IMR-90 (cell line): ENCODE measurements around the gene HS2ST1. TPM values are rescaled to one million over a fixed set of nuclear protein-coding genes. Genes with fewer than 3 reads are reported as not detected.

ENCODE experiments used
- ATAC-seq: fragments of 200-7000 bp; cut with Tn5 transposase; 2 replicates; pipeline ENCODE4 v1.9.1; 2020; ENCODE audit warnings: low read depth, mild to moderate bottlenecking, moderate library complexity
- BruUV-seq: library from RNA; stranded (reverse); fragments of 400-500 nt; replicated peaks from 2 replicates; lab custom pipeline; 2021; lab: Mats Ljungman, UMichigan
- CTCF ChIA-PET: fragments of 300-600 bp; formaldehyde crosslinking; extraction: SDS; loops from one replicate; lab custom pipeline; 2021; ENCODE audit warnings: antibody characterized with exemption; lab: Yijun Ruan, JAX
- POLR2A ChIA-PET: fragments of 300-600 bp; sonication (Branson Sonifier 250); formaldehyde crosslinking; loops from one replicate; lab custom pipeline; 2022; ENCODE audit warnings: antibody characterized with exemption; ENCODE audit not compliant: unreplicated experiment; lab: Charles Lee
- DNase-seq: peaks from one replicate; pipeline ENCODE4 v3.0.0; 2013
- H2AFZ ChIP-seq: replicated peaks from 2 replicates; pipeline ENCODE3; 2013; ENCODE audit warnings: low read length, mild to moderate bottlenecking; ENCODE audit not compliant: poor library complexity
- H2AK5ac ChIP-seq: 2 replicates; pipeline ENCODE4 v1.6.1; 2013; ENCODE audit warnings: low read depth, low read length, inconsistent platforms
- H2AK9ac ChIP-seq: replicated peaks from 2 replicates; pipeline ENCODE3; 2013; ENCODE audit warnings: mild to moderate bottlenecking, low read depth, low read length, moderate library complexity; ENCODE audit not compliant: poor library complexity
- H2BK120ac ChIP-seq: 2 replicates; pipeline ENCODE4 v1.6.1; 2013; ENCODE audit warnings: low read depth, low read length, inconsistent platforms
- H2BK15ac ChIP-seq: 3 replicates; pipeline ENCODE4 v1.6.1; 2013; ENCODE audit warnings: low read depth, low read length, inconsistent platforms
- H2BK20ac ChIP-seq: 2 replicates; pipeline ENCODE4 v1.6.1; 2013; ENCODE audit warnings: low read depth, mild to moderate bottlenecking, inconsistent platforms, low read length, moderate library complexity
- H2BK5ac ChIP-seq: 2 replicates; pipeline ENCODE4 v1.6.1; 2013; ENCODE audit warnings: mild to moderate bottlenecking, low read depth, low read length, inconsistent platforms; ENCODE audit not compliant: poor library complexity, severe bottlenecking
- H3K14ac ChIP-seq: replicated peaks from 2 replicates; pipeline ENCODE4 v1.6.1; 2013; ENCODE audit warnings: low read depth, low read length, inconsistent platforms
- H3K18ac ChIP-seq: 2 replicates; pipeline ENCODE4 v1.6.1; 2013; ENCODE audit warnings: low read depth, low read length, control low read depth
- H3K23ac ChIP-seq: 2 replicates; pipeline ENCODE4 v1.6.1; 2013; ENCODE audit warnings: low read depth, low read length, inconsistent platforms
- H3K27ac ChIP-seq: 2 replicates; pipeline ENCODE4 v1.5.1; 2013; ENCODE audit warnings: mild to moderate bottlenecking, control low read depth, low read length; ENCODE audit not compliant: insufficient read depth
- H3K27me3 ChIP-seq: 2 replicates; pipeline ENCODE4 v1.6.1; 2013; ENCODE audit warnings: low read length; ENCODE audit not compliant: control insufficient read depth, insufficient read depth
- H3K36me3 ChIP-seq: 2 replicates; pipeline ENCODE4 v1.6.1; 2013; ENCODE audit warnings: low read length, mixed read lengths; ENCODE audit not compliant: control insufficient read depth, insufficient read depth
- H3K4ac ChIP-seq: 2 replicates; pipeline ENCODE4 v1.6.1; 2013; ENCODE audit warnings: low read depth, low read length, inconsistent platforms
- H3K4me1 ChIP-seq: 2 replicates; pipeline ENCODE4 v1.6.1; 2013; ENCODE audit warnings: low read length, mixed read lengths; ENCODE audit not compliant: control insufficient read depth, insufficient read depth
- H3K4me2 ChIP-seq: 2 replicates; pipeline ENCODE4 v1.6.1; 2013; ENCODE audit warnings: low read depth, mild to moderate bottlenecking, control low read depth, low read length, moderate library complexity
- H3K4me3 ChIP-seq: 2 replicates; pipeline ENCODE4 v1.5.1; 2013; ENCODE audit warnings: low read depth, mild to moderate bottlenecking, control low read depth, low read length, moderate library complexity; ENCODE audit not compliant: insufficient read depth
- H3K56ac ChIP-seq: 2 replicates; pipeline ENCODE4 v1.6.1; 2013; ENCODE audit warnings: low read length, inconsistent platforms; ENCODE audit not compliant: insufficient read depth; ENCODE audit errors: extremely low read depth
- H3K79me1 ChIP-seq, 2 experiments: 2 replicates each; pipeline ENCODE4 v1.6.1; 2013; ENCODE audit warnings: low read length in 2 of 2, inconsistent platforms in 1 of 2, low read depth in 1 of 2
- H3K9ac ChIP-seq: 2 replicates; pipeline ENCODE4 v1.6.1; 2013; ENCODE audit warnings: low read depth, low read length, control low read depth
- H3K9me1 ChIP-seq: 2 replicates; pipeline ENCODE4 v1.6.1; 2013; ENCODE audit warnings: low read length, inconsistent platforms; ENCODE audit not compliant: insufficient read depth
- H3K9me3 ChIP-seq: 2 replicates; pipeline ENCODE4 v1.6.1; 2013; ENCODE audit warnings: low read length; ENCODE audit not compliant: control insufficient read depth, insufficient read depth
- H4K20me1 ChIP-seq: 2 replicates; pipeline ENCODE4 v1.6.1; 2013; ENCODE audit warnings: low read length, inconsistent platforms; ENCODE audit not compliant: insufficient read depth
- H4K5ac ChIP-seq: 2 replicates; pipeline ENCODE4 v1.6.1; 2013; ENCODE audit warnings: mild to moderate bottlenecking, low read depth, low read length, control low read depth
- H4K8ac ChIP-seq, 2 experiments: 2 replicates each; pipeline ENCODE4 v1.6.1; 2013; ENCODE audit warnings: low read depth in 2 of 2, low read length in 2 of 2, control low read depth in 1 of 2, inconsistent platforms in 1 of 2
- H4K91ac ChIP-seq: 2 replicates; pipeline ENCODE4 v1.6.1; 2013; ENCODE audit warnings: low read depth, low read length, inconsistent platforms; ENCODE audit not compliant: insufficient read depth
- BHLHE40 ChIP-seq: fragments of 150-350 bp; IDR thresholded peaks from 2 replicates; pipeline ENCODE4 v1.6.1; 2016; ENCODE audit warnings: mild to moderate bottlenecking, low read depth, low read length
- CEBPB ChIP-seq: IDR thresholded peaks from 2 replicates; pipeline ENCODE4 v1.6.1; 2012; ENCODE audit warnings: low read depth, low read length, improper control_type of control experiment
- CHD1 ChIP-seq: IDR thresholded peaks from 2 replicates; pipeline ENCODE4 v1.6.1; 2012; ENCODE audit warnings: low read depth, low read length, improper control_type of control experiment
- FOS ChIP-seq: fragments of 150-350 bp; IDR thresholded peaks from 2 replicates; pipeline ENCODE4 v1.6.1; 2016; ENCODE audit warnings: low read depth, low read length
- MAFK ChIP-seq: IDR thresholded peaks from 2 replicates; pipeline ENCODE4 v1.6.1; 2012; ENCODE audit warnings: low read depth, low read length, improper control_type of control experiment
- MAZ ChIP-seq: IDR thresholded peaks from 2 replicates; pipeline ENCODE4 v1.6.1; 2012; ENCODE audit warnings: low read depth, mild to moderate bottlenecking, low read length, improper control_type of control experiment, moderate library complexity, borderline replicate concordance
- MXI1 ChIP-seq: IDR thresholded peaks from 2 replicates; pipeline ENCODE4 v1.6.1; 2012; ENCODE audit warnings: low read depth, mild to moderate bottlenecking, low read length, moderate library complexity, borderline replicate concordance
- NFE2L2 ChIP-seq: fragments of 150-350 bp; IDR thresholded peaks from 2 replicates; pipeline ENCODE4 v1.6.1; 2016; ENCODE audit warnings: low read depth, mild to moderate bottlenecking, low read length
- POLR2A ChIP-seq: IDR thresholded peaks from 2 replicates; pipeline ENCODE4 v1.6.1; 2012; ENCODE audit warnings: mild to moderate bottlenecking, low read depth, low read length
- RAD21 ChIP-seq: IDR thresholded peaks from 2 replicates; pipeline ENCODE4 v1.6.1; 2012; ENCODE audit warnings: low read length, improper control_type of control experiment
- RCOR1 ChIP-seq: IDR thresholded peaks from 2 replicates; pipeline ENCODE4 v1.6.1; 2012; ENCODE audit warnings: mild to moderate bottlenecking, low read length, improper control_type of control experiment; ENCODE audit not compliant: insufficient replicate concordance
- RFX5 ChIP-seq: IDR thresholded peaks from 2 replicates; pipeline ENCODE4 v1.8.0; 2012; ENCODE audit warnings: low read depth, mild to moderate bottlenecking, low read length, moderate library complexity
- SMC3 ChIP-seq: fragments of 150-350 bp; IDR thresholded peaks from 2 replicates; pipeline ENCODE4 v1.6.1; 2016; ENCODE audit warnings: low read depth, mild to moderate bottlenecking, antibody characterized with exemption, low read length, moderate library complexity
- WGBS, 2 experiments: methylation state at CpG; one replicate each; pipeline versions ENCODE4 v1.1.5 to v1.1.7; 2013; ENCODE audit warnings: missing lambda C conversion rate in 2 of 2; ENCODE audit not compliant: insufficient read length in 1 of 2; ENCODE audit errors: extremely low coverage in 2 of 2; 5-methylcytosine and 5-hydroxymethylcytosine counted together
- dilution Hi-C: fragments of 300-500 bp; cut with HindIII; formaldehyde crosslinking; loops from one replicate; pipeline ENCODE4 v1.14.3; 2018; ENCODE audit warnings: low sequenced_read_pairs; ENCODE audit not compliant: unreplicated experiment
- in situ Hi-C: fragments of 300-500 bp; cut with MboI; formaldehyde crosslinking; loops from 3 replicates; pipeline ENCODE4 v1.14.3; 2019; ENCODE audit warnings: low sequenced_read_pairs, inconsistent platforms, mixed read lengths
- intact Hi-C: fragments of 100-400 bp; cut with micrococcal nuclease; formaldehyde crosslinking; loops from 2 replicates; pipeline ENCODE4 v1.10.0; 2022
- polyA plus RNA-seq, 3 experiments: library from polyadenylated mRNA; depleted of rRNA; stranded (reverse); fragments of >200 nt; gene quantifications; 2 replicates each; pipeline ENCODE4 v1.2.3, GENCODE V29; 2012; ENCODE audit warnings: low replicate concordance in 1 of 3
- total RNA-seq: library from RNA; depleted of rRNA; stranded (reverse); fragments of >200 nt; gene quantifications from 2 replicates; pipeline ENCODE4 v1.2.3, GENCODE V29; 2012
- TF ChIP-seq, protein P1 (sequence below): fragments of 150-350 bp; IDR thresholded peaks from 2 replicates; pipeline ENCODE4 v1.6.1; 2016; ENCODE audit warnings: low read depth, mild to moderate bottlenecking, low read length, moderate library complexity, borderline replicate concordance
- TF ChIP-seq, protein P2 (sequence below): fragments of 150-350 bp; IDR thresholded peaks from 2 replicates; pipeline ENCODE4 v1.6.1; 2017; ENCODE audit warnings: mild to moderate bottlenecking, antibody characterized with exemption, low read length, low read depth
- TF ChIP-seq, protein P3 (sequence below): conservative IDR thresholded peaks from 2 replicates; pipeline ENCODE4 v1.5.1; 2012; ENCODE audit warnings: mild to moderate bottlenecking, low read depth, low read length, improper control_type of control experiment

The HS2ST1 gene
- total and polyA plus RNA-seq, 2 of the 4 experiments (the other 2 are of a cell fraction) = 7.8 to 13.1 TPM

GRCh38 chr1:86939406-86939805, 25.0 kb downstream of the HS2ST1 start:
- Histone ChIP-seq H3K27ac (no peak overlapping the region), H4K20me1 (no peaks in the 10 kb centered on the region), H4K91ac (no peak overlapping the region), H3K4me2 (no peak overlapping the region), H3K18ac (no peak overlapping the region), H3K79me1 (peaks cover 20% of the 10 kb centered on the region in 2 experiments), H3K9me1 (no peaks in the 10 kb centered on the region), H2AFZ (no peak overlapping the region), H2BK120ac (no peak overlapping the region), H3K36me3 (no peaks in the 10 kb centered on the region), H3K9me3 (no peaks in the 10 kb centered on the region), H3K4me3 (no peak overlapping the region), H2BK5ac (no peak overlapping the region), H2BK15ac (no peak overlapping the region), H3K4me1 (no peaks in the 10 kb centered on the region), H3K14ac (no peak overlapping the region), H3K27me3 (no peaks in the 10 kb centered on the region), H2BK20ac (no peak overlapping the region), H3K23ac (no peak overlapping the region), H2AK5ac (no peak overlapping the region), H4K5ac (no peak overlapping the region), H2AK9ac (no peak overlapping the region), H3K4ac (no peak overlapping the region), H3K56ac (no peak overlapping the region), H4K8ac (no peak overlapping the region), H3K9ac (no peak overlapping the region)
- ChIA-PET CTCF (interaction anchor here (1.5 kb wide), 1 partner anchor 24 kb away, joined by 4 read pairs; no protein-coding TSS in a partner anchor), POLR2A (no interaction called here)
- ATAC-seq (no peak), DNase-seq (no peak)
- BruUV-seq = no TSS peak
- intact Hi-C loops = no loop called here
- dilution Hi-C loops = no loop called here
- TF ChIP-seq MAZ = no peak
- no peak for TF ChIP-seq RFX5
- TF ChIP-seq SMC3 = no peak
- no peak for TF ChIP-seq MAFK
- TF ChIP-seq, protein P1, sequence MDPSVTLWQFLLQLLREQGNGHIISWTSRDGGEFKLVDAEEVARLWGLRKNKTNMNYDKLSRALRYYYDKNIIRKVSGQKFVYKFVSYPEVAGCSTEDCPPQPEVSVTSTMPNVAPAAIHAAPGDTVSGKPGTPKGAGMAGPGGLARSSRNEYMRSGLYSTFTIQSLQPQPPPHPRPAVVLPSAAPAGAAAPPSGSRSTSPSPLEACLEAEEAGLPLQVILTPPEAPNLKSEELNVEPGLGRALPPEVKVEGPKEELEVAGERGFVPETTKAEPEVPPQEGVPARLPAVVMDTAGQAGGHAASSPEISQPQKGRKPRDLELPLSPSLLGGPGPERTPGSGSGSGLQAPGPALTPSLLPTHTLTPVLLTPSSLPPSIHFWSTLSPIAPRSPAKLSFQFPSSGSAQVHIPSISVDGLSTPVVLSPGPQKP = no peak
- TF ChIP-seq MXI1 = no peak
- no peak for TF ChIP-seq RCOR1
- no peak for TF ChIP-seq CHD1
- TF ChIP-seq, protein P2, sequence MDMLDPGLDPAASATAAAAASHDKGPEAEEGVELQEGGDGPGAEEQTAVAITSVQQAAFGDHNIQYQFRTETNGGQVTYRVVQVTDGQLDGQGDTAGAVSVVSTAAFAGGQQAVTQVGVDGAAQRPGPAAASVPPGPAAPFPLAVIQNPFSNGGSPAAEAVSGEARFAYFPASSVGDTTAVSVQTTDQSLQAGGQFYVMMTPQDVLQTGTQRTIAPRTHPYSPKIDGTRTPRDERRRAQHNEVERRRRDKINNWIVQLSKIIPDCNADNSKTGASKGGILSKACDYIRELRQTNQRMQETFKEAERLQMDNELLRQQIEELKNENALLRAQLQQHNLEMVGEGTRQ = no peak
- no peak for TF ChIP-seq FOS
- TF ChIP-seq BHLHE40 = no peak
- TF ChIP-seq CEBPB = no peak
- TF ChIP-seq POLR2A = no peak
- no peak for TF ChIP-seq NFE2L2
- TF ChIP-seq RAD21 = no peak
- TF ChIP-seq, protein P3, sequence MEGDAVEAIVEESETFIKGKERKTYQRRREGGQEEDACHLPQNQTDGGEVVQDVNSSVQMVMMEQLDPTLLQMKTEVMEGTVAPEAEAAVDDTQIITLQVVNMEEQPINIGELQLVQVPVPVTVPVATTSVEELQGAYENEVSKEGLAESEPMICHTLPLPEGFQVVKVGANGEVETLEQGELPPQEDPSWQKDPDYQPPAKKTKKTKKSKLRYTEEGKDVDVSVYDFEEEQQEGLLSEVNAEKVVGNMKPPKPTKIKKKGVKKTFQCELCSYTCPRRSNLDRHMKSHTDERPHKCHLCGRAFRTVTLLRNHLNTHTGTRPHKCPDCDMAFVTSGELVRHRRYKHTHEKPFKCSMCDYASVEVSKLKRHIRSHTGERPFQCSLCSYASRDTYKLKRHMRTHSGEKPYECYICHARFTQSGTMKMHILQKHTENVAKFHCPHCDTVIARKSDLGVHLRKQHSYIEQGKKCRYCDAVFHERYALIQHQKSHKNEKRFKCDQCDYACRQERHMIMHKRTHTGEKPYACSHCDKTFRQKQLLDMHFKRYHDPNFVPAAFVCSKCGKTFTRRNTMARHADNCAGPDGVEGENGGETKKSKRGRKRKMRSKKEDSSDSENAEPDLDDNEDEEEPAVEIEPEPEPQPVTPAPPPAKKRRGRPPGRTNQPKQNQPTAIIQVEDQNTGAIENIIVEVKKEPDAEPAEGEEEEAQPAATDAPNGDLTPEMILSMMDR = no peak
- in situ Hi-C loops = no loop called here
- no CpG with 5 or more reads among the region's 3 CpGs for WGBS, 2 experiments
